ENCODE results near the gene FBH1. TPM values are rescaled to one million over a fixed set of nuclear protein-coding genes. Genes with fewer than 3 reads are reported as not detected.

The FBH1 gene
- total and polyA plus RNA-seq, 9 of the 15 experiments (the other 6 are each of a cell fraction or from before 2014, with no cell fraction given) = 13.4 to 108 (median 77.8) TPM

GRCh38 chr10:5888351-5888750, 1.7 kb upstream of the FBH1 start:
- BruUV-seq (replicated peaks) = no TSS peak
- no peaks in the 10 kb centered on the region for H3K27me3 ChIP-seq (ENCODE audit: control insufficient read depth in 2 of 2, insufficient read depth in 2 of 2, low read length in 2 of 2)
- no peaks in the 10 kb centered on the region for H3K9me3 ChIP-seq (replicated peaks; ENCODE audit: control insufficient read depth, insufficient read depth, low read depth, low read length)
- H3K27ac ChIP-seq (ENCODE audit: extremely low read depth, low read depth, low read length) = no peak overlapping the region; the same call in 2 of the 3 replicates
- peak overlapping the region; percentile 84 for H3K4me2 ChIP-seq (ENCODE audit: insufficient read depth, low read length)
- POLR2A ChIA-PET = interaction anchor here (0.6 to 4.2 kb wide), 8 partner anchors 15 to 1426 kb away, joined by 3 to 14 read pairs (median 4); partner anchors contain the start of gene GDI2
- peak in 1 of 4 experiments; percentile 30 for DNase-seq (ENCODE audit: extremely low read depth in 1 of 4, low spot score in 3 of 4)
- intact Hi-C loops (cut with micrococcal nuclease) (no loop called here), in situ Hi-C loops (cut with MboI) (no loop called here)
- TF ChIP-seq PKNOX1 (IDR thresholded peaks at IDR 0.05) (peak; percentile 70), NKRF (IDR thresholded peaks at IDR 0.05; ENCODE audit: borderline replicate concordance) (no peak), CEBPG (CRISPR knock-in tag; IDR thresholded peaks at IDR 0.05) (no peak), CEBPG (tag; conservative IDR thresholded peaks at IDR 0.05 in 1 of 2, IDR thresholded peaks at IDR 0.05 in 1 of 2) (peak in 1 of 2 experiments; percentile 20; a peak in 1 of 4 replicates), SFPQ (IDR thresholded peaks at IDR 0.05; ENCODE audit: low read depth, low read length) (no peak), TCF3 (CRISPR knock-in tag; IDR thresholded peaks at IDR 0.05) (no peak), ZNF766 (CRISPR knock-in tag; conservative IDR thresholded peaks at IDR 0.05) (0 out of 2 replicates have a peak, but pooled peaks have one; percentile 41), CEBPB (tag; IDR thresholded peaks at IDR 0.05) (peak; percentile 37; the same call in 1 of the 2 replicates), KDM1A (IDR thresholded peaks at IDR 0.05) (0 out of 4 replicates have a peak, but pooled peaks of 1 of the 2 experiments have one; percentile 10), NFATC3 (IDR thresholded peaks at IDR 0.05) (no peak)
- CTCF ChIA-PET (ENCODE audit: low intra/inter-chr PET ratio) = no interaction called here
- 10% methylated on average over 10 of the region's 10 CpGs for WGBS (ENCODE audit: insufficient coverage, low coverage, missing lambda C conversion rate)
- peak overlapping the region; percentile 84 for H3K4me3 ChIP-seq
- peaks cover 67% of the 10 kb centered on the region for H3K36me3 ChIP-seq (ENCODE audit: control insufficient read depth, insufficient read depth, low read length)
- H4K20me1 ChIP-seq (replicated peaks; ENCODE audit: control insufficient read depth, insufficient read depth, low read length) = no peaks in the 10 kb centered on the region; the same call in 1 of the 2 replicates
- H3K9me1 ChIP-seq (ENCODE audit: control insufficient read depth, insufficient read depth, low read length) = peaks cover 3% of the 10 kb centered on the region
- peaks cover 30 to 32% of the 10 kb centered on the region in 2 experiments for H3K4me1 ChIP-seq (replicated peaks in 1 of 2; ENCODE audit: control insufficient read depth in 2 of 2, insufficient read depth in 2 of 2, low read length in 2 of 2)
- H3K9ac ChIP-seq (ENCODE audit: insufficient read depth in 1 of 2, low read depth in 2 of 2, low read length in 2 of 2) = peak overlapping the region; percentile 47 to 71; a peak in 3 of 4 replicates
- peak; percentile 60 for FAIRE-seq
- no peak for ATAC-seq
- peak overlapping the region; percentile 91; the same call in 1 of the 2 replicates for H2AFZ ChIP-seq (ENCODE audit: low read depth, low read length)
- H3K79me2 ChIP-seq (ENCODE audit: control insufficient read depth, insufficient read depth, low read length) = peaks cover 62% of the 10 kb centered on the region

Data from K562 (cell line).